A673 (cell line): Measurements from ENCODE around the gene TRIP13. TPM values are rescaled to one million over a fixed set of nuclear protein-coding genes. Genes with fewer than 3 reads are reported as not detected.

Experiments used
- BruUV-seq: library from RNA; stranded (reverse); fragments of 400-500 nt; replicated peaks from 2 replicates; lab custom pipeline; 2021; lab: Mats Ljungman, UMichigan
- CTCF ChIA-PET: fragments of 300-600 bp; sonication (Branson Sonifier 250); formaldehyde crosslinking; loops from one replicate; lab custom pipeline; 2022; ENCODE audit warnings: antibody characterized with exemption; lab: Charles Lee
- POLR2A ChIA-PET: fragments of 300-600 bp; sonication (Branson Sonifier 250); formaldehyde crosslinking; loops from one replicate; lab custom pipeline; 2022; ENCODE audit warnings: antibody characterized with exemption; ENCODE audit not compliant: low non-redundant PET; lab: Charles Lee
- DNase-seq: peaks from one replicate; pipeline ENCODE4 v3.0.0-alpha.2; 2015; ENCODE audit warnings: low spot score
- H3K27ac ChIP-seq: fragments of 200-600 bp; sonication (generic); 2 replicates; pipeline ENCODE4 v1.5.1; 2016; ENCODE audit warnings: mixed run types, low read depth, mild to moderate bottlenecking, mixed read lengths, antibody characterized with exemption, low read length; ENCODE audit not compliant: poor library complexity, severe bottlenecking
- H3K27me3 ChIP-seq: fragments of 200-600 bp; sonication (generic); replicated peaks from 2 replicates; pipeline ENCODE4 v1.6.1; 2017; ENCODE audit warnings: mixed run types, low read depth, mild to moderate bottlenecking, mixed read lengths, antibody characterized with exemption, low read length; ENCODE audit not compliant: insufficient read depth, poor library complexity
- H3K36me3 ChIP-seq: fragments of 200-600 bp; sonication (generic); 2 replicates; pipeline ENCODE4 v1.6.1; 2016; ENCODE audit warnings: mixed run types, mild to moderate bottlenecking, mixed read lengths, antibody characterized with exemption, low read length; ENCODE audit not compliant: insufficient read depth, poor library complexity, severe bottlenecking
- H3K4me1 ChIP-seq: fragments of 200-600 bp; sonication (generic); 2 replicates; pipeline ENCODE4 v1.6.1; 2017; ENCODE audit warnings: mixed run types, mild to moderate bottlenecking, mixed read lengths, antibody characterized with exemption, low read length; ENCODE audit not compliant: insufficient read depth, poor library complexity, severe bottlenecking
- H3K4me3 ChIP-seq: fragments of 200-600 bp; sonication (generic); 2 replicates; pipeline ENCODE4 v1.5.1; 2016; ENCODE audit warnings: low read depth, mixed run types, mild to moderate bottlenecking, mixed read lengths, low read length; ENCODE audit not compliant: poor library complexity, severe bottlenecking
- H3K9me3 ChIP-seq: fragments of 200-600 bp; sonication (generic); 2 replicates; pipeline ENCODE4 v1.6.1; 2016; ENCODE audit warnings: mixed run types, low read depth, mild to moderate bottlenecking, mixed read lengths, antibody characterized with exemption, low read length; ENCODE audit not compliant: poor library complexity, severe bottlenecking
- CTCF ChIP-seq: fragments of 300-800, 200-600 bp; sonication (generic); conservative IDR thresholded peaks from 2 replicates; pipeline ENCODE4 v1.5.1; 2017; ENCODE audit warnings: low read depth, mild to moderate bottlenecking, antibody characterized with exemption, low read length, moderate library complexity, mixed read lengths
- EZH2 ChIP-seq: fragments of 200-600 bp; sonication (generic); IDR thresholded peaks from 2 replicates; pipeline ENCODE4 v1.6.1; 2017; ENCODE audit warnings: borderline replicate concordance, low read depth, mild to moderate bottlenecking, mixed read lengths, antibody characterized with exemption, low read length; ENCODE audit not compliant: poor library complexity, severe bottlenecking
- intact Hi-C: fragments of 100-400 bp; cut with micrococcal nuclease; formaldehyde crosslinking; loops from one replicate; pipeline ENCODE4 v1.10.0; 2022; ENCODE audit not compliant: unreplicated experiment
- total RNA-seq: library from RNA; stranded (reverse); gene quantifications from 2 replicates; pipeline ENCODE4 v1.2.3, GENCODE V29; 2021

TRIP13 gene
- total RNA-seq, 1 experiment from 2014 or later = 69.1 TPM

DNA sequence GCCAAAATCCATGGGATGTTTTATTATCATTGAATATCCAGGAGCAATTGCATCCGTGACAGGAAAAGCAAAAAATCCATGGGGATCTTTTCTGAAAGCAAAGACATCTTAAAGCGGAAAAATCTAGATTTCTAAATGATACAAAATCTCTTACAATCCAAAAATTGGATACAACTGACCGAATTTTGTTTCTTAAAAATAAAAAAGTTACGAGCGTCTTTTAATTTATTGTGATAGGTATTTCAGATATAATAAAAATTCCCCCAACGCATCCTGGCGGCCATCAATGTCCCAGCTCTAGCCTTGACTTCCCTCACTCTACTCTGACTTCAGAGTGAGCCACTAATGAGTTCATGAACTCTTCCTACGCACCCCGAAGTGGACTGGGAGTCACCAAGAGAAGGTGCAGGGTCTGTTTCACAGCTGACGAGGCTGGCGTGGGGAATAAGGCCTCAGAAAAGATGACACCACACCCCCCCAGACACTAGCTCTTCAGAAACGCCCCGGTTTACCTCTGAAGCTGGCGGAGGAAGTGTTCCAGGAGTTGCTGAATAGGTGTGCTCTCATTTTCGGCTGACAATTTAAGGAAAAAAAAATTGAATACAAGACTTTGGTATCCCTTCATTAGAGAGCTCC is 3.5 kb upstream of the TRIP13 start:
- no peaks in the 10 kb centered on the region for H3K9me3 ChIP-seq
- no peak for DNase-seq
- no peaks in the 10 kb centered on the region for H3K27me3 ChIP-seq
- no TSS peak for BruUV-seq
- intact Hi-C loops = no loop called here
- no peak overlapping the region for H3K4me3 ChIP-seq
- H3K4me1 ChIP-seq = no peaks in the 10 kb centered on the region
- H3K36me3 ChIP-seq = peaks cover 70% of the 10 kb centered on the region
- TF ChIP-seq EZH2 = no peak
- TF ChIP-seq CTCF = no peak
- H3K27ac ChIP-seq = no peak overlapping the region
- ChIA-PET POLR2A (no interaction called here), CTCF (no interaction called here)

GRCh38 chr5:891117-891836 is 1.4 kb upstream of the TRIP13 start:
- no TSS peak for BruUV-seq
- ChIA-PET POLR2A (no interaction called here), CTCF (interaction anchor here (0.5 to 1.5 kb wide), 2 partner anchors 283 to 1350 kb away, joined by 3 to 4 read pairs; no protein-coding TSS in a partner anchor)
- no peaks in the 10 kb centered on the region for H3K4me1 ChIP-seq
- peaks cover 67% of the 10 kb centered on the region for H3K36me3 ChIP-seq
- H3K27ac ChIP-seq = peak overlapping the region; percentile 98
- H3K27me3 ChIP-seq = no peaks in the 10 kb centered on the region
- DNase-seq = peak; percentile 84
- TF ChIP-seq EZH2 (no peak), CTCF (no peak)
- peak overlapping the region; percentile 87 for H3K4me3 ChIP-seq
- no peaks in the 10 kb centered on the region for H3K9me3 ChIP-seq
- intact Hi-C loops = no loop called here

DNA sequence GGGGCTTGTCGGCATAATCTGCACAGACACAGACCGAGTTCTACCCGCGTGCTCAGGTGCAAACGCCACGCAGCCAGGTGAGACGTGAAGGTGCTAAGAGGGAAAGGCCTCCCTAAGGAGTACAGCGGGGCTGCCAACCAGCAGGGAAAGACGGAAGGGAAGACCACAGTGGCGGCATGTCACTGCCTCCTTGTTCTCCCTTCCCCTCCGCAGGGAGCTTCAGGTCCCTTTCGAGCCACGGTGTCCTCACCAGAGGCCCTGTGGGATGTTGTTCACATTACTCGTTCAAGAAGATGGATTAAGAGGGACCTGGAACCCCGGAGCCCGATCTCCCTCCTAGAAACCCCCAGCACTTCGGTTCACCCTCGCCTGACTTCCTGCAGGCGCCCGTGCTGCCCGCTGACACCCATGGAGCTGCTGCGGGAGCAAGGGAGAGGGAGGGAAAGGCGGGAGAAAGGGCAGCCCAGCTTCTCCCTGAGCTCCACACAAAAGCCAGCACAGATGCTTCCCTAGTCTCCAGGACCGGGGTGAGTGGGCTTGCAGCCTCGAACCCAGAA is 769 bp upstream of the TRIP13 start:
- Histone ChIP-seq H3K4me1 (no peaks in the 10 kb centered on the region), H3K9me3 (no peaks in the 10 kb centered on the region), H3K36me3 (peaks cover 67% of the 10 kb centered on the region), H3K27ac (peak overlapping the region; percentile 98), H3K27me3 (no peaks in the 10 kb centered on the region), H3K4me3 (peak overlapping the region; percentile 87)
- no TSS peak for BruUV-seq
- TF ChIP-seq CTCF (no peak), EZH2 (no peak)
- DNase-seq = peak; percentile 10
- intact Hi-C loops = no loop called here
- ChIA-PET CTCF (interaction anchor here (0.5 to 1.5 kb wide), 2 partner anchors 282 to 1349 kb away, joined by 3 to 4 read pairs; no protein-coding TSS in a partner anchor), POLR2A (no interaction called here)
